HG02981 (cell line): Measurements from ENCODE around the gene PDILT.
A peak's percentile ranks its signal among the peaks of the same experiment; 100 is the strongest.
"Not testable (repeated sequence)": the region's sequence is repeated elsewhere in the genome, so short reads cannot be mapped to it uniquely, and the experiment has no call there.

ENCODE experiments used
- ATAC-seq: cut with Tn5 transposase; IDR thresholded peaks from one replicate; pipeline ENCODE4 v1.9.1; 2021; ENCODE audit warnings: mild to moderate bottlenecking, moderate library complexity; ENCODE audit not compliant: unreplicated experiment

Gene PDILT

GRCh38 chr16:20404637-20405036 lies at the start of gene PDILT:
Gene PDILT (minus strand): TSS chr16:20404737. CDS start chr16:20399300, 5,437 bp downstream.
- no peak for ATAC-seq

GRCh38 chr16:20453633-20454032 lies 49.1 kb upstream of the PDILT start:
- not testable (repeated sequence) for ATAC-seq

- not testable (repeated sequence) for ATAC-seq
Measured at GRCh38 chr16:20451364-20451763, 46.8 kb upstream of the PDILT start, which contains the start of gene ACSM2A. Gene ACSM2A (plus strand): TSS chr16:20451521. CDS start chr16:20460115, 8,594 bp downstream.

- ATAC-seq: not testable (repeated sequence)
Measured at GRCh38 chr16:20446652-20447393, 42.3 kb upstream of the PDILT start.

- ATAC-seq: not testable (repeated sequence)
Measured at GRCh38 chr16:20441859-20442258, 37.3 kb upstream of the PDILT start.

GRCh38 chr16:20441191-20441590 lies 36.7 kb upstream of the PDILT start:
- ATAC-seq: no peak

- ATAC-seq: not testable (repeated sequence)
Measured at GRCh38 chr16:20440731-20441130, 36.2 kb upstream of the PDILT start.

GRCh38 chr16:20439820-20440231 lies 35.3 kb upstream of the PDILT start:
- ATAC-seq: not testable (repeated sequence)

GRCh38 chr16:20438950-20439349 lies 34.4 kb upstream of the PDILT start:
- ATAC-seq: not testable (repeated sequence)

GRCh38 chr16:20430948-20431347 lies 26.4 kb upstream of the PDILT start:
- ATAC-seq: no peak

- not testable (repeated sequence) for ATAC-seq
Measured at GRCh38 chr16:20430480-20430879, 25.9 kb upstream of the PDILT start.

GRCh38 chr16:20429499-20429898 lies 25.0 kb upstream of the PDILT start:
- ATAC-seq: not testable (repeated sequence)

GRCh38 chr16:20427401-20427797 lies 22.9 kb upstream of the PDILT start:
- not testable (repeated sequence) for ATAC-seq

- ATAC-seq: no peak
Measured at GRCh38 chr16:20424129-20424866, 19.8 kb upstream of the PDILT start.

- ATAC-seq: not testable (repeated sequence)
Measured at GRCh38 chr16:20423772-20424128, 19.2 kb upstream of the PDILT start.

- ATAC-seq: not testable (repeated sequence)
Measured at GRCh38 chr16:20421748-20422147, 17.2 kb upstream of the PDILT start.

GRCh38 chr16:20419093-20419492 lies 14.6 kb upstream of the PDILT start:
- not testable (repeated sequence) for ATAC-seq

- no peak for ATAC-seq
Measured at GRCh38 chr16:20415541-20415940, 11.0 kb upstream of the PDILT start.

GRCh38 chr16:20411055-20411454 lies 6.5 kb upstream of the PDILT start:
- peak; percentile 44 for ATAC-seq

- peak; percentile 73 for ATAC-seq
Measured at GRCh38 chr16:20410121-20410723, 5.7 kb upstream of the PDILT start.

- peak; percentile 37 for ATAC-seq
Measured at GRCh38 chr16:20409398-20410120, 5.0 kb upstream of the PDILT start, which contains the start of gene ACSM5. Gene ACSM5 (plus strand): TSS chr16:20409534. CDS start chr16:20411485, 1,951 bp downstream.
